Activated gamma-delta T cell treated with Interleukin-2 at 50 U/mL for 16 hours (primary cell): ENCODE data around the gene CNP.

Source experiments
- DNase-seq: peaks from one replicate; pipeline ENCODE4 v3.0.0-alpha.2; 2020

The CNP gene

GRCh38 chr17:41942626-41943373, 23.8 kb upstream of the CNP start:
- DNase-seq, result no peak

- DNase-seq, result no peak
Observed at GRCh38 chr17:41943492-41943891, 23.1 kb upstream of the CNP start.

- DNase-seq, result no peak
Observed at GRCh38 chr17:41944943-41945342, 21.7 kb upstream of the CNP start.

DNA sequence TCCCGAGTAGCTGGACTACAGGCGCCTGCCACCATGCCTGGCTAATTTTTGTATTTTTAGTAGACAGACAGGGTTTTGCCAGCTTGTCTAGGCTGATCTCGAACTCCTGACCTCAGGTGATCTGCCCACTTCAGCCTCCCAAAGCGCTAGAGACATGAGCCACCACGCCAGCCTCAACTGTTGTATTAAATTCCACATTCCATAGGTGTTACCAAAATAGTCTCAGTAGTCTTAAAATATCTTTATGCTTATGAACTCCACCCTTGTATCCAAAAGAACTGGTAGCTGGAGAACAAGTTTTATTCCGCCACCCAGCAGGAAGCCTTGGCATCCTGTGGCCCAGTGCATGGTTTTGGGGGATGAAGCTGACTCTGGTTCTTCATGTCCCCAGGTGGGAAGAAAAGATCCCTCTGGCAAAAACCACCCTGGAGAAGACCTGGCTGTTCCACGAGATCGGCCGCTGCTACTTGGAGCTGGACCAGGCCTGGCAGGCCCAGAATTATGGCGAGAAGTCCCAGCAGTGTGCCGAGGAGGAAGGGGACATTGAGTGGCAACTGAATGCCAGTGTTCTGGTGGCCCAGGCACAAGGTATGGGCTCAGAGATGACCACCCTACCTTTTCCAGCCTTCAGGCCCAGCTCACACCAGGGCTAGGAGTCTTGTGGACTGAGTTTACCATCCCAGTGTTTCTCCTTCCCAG, 17.7 kb upstream of the CNP start:
- DNase-seq, result no peak

DNA sequence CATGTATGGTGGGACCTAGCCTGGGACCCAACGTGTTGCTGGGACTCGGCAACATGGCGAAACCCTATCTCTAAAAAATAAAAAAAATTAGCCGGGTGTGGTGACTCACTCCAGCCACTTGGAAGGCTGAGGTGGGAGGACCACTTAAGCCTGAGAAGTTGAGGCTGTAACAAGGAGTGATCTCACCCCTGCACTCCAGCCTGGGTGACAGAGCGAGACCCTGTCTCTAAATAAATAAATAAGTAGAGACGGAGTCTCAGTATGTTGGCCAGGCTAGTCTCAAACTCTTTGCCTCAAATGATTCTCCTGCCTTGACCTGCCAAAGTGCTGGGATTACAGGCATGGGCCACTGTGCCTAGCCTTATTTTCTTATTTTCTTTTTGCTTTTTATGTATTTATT, 10.1 kb upstream of the CNP start:
- no peak for DNase-seq

DNA sequence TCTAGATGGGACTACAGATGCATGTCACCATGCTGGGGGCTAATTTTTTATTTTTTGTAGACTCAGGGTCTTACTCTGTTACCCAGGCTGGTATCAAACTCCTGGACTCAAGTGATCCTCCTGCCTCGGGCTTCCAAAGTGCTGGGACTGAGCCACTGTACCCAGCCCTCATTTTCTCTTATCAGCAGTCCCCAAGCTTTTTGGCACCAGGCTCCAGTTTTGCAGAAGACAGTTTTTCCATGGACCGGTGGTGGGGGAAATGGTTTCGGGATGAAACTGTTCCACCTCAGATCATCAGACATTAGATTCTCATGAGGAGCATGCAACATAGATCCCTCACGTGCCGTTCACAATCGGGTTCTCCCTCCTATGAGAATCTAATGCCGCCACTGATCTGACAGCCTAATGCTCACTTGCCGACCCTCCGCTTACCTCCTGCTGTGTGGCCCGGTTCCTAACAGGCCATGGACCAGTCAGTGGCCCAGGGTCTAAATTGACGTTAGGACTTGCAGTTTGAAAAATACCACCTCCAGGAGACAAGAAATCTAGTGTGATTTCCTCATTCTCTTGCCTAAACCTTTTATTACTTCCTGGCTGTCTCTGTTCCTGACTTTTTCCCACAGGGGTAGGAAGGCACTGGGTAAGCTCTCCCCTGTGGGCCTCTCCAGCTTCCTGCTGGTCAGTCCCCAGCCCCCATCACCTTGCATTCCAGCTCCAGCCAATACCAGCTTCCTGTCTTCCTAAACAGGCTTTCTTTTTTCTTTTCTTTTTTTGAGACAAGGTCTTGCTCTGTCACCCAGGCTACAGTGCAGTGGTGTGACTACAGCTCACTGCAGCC, 9.3 kb upstream of the CNP start:
- DNase-seq, result no peak

DNA sequence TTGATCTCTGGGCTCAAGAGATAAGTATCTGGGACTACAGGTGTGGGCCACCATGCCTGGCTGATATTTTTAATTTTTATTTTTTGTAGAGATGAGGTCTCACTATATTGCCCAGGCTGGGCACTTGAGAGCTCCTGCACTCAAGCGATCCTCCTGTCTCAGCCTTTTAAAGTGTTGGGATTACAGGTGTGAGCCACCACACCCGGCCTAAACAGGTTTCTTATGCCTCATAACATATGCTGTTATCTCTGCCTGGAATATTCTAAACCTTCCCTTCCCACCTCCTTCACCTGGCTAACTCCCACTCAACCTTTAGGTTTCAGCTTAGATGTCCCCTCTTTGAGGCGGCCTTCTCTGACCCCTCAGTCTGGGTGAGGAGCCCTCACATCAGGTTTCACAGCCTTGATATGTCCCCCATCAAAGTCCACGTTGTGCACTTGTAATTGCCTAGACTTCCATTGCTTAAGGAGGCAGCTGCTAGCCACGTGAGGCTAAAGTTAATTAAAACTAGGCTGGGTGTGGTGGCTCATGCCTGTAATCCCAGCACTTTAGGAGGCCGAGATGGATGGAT, 8.6 kb upstream of the CNP start:
- DNase-seq, result no peak

GRCh38 chr17:41959030-41959335, 7.6 kb upstream of the CNP start:
- no peak for DNase-seq

- DNase-seq, result no peak
Observed at GRCh38 chr17:41959336-41960095, 7.1 kb upstream of the CNP start.

- DNase-seq, result no peak
Observed at GRCh38 chr17:41962111-41962510, 4.5 kb upstream of the CNP start.

GRCh38 chr17:41962768-41963434, 3.7 kb upstream of the CNP start:
- DNase-seq, result peak; percentile 68

DNA sequence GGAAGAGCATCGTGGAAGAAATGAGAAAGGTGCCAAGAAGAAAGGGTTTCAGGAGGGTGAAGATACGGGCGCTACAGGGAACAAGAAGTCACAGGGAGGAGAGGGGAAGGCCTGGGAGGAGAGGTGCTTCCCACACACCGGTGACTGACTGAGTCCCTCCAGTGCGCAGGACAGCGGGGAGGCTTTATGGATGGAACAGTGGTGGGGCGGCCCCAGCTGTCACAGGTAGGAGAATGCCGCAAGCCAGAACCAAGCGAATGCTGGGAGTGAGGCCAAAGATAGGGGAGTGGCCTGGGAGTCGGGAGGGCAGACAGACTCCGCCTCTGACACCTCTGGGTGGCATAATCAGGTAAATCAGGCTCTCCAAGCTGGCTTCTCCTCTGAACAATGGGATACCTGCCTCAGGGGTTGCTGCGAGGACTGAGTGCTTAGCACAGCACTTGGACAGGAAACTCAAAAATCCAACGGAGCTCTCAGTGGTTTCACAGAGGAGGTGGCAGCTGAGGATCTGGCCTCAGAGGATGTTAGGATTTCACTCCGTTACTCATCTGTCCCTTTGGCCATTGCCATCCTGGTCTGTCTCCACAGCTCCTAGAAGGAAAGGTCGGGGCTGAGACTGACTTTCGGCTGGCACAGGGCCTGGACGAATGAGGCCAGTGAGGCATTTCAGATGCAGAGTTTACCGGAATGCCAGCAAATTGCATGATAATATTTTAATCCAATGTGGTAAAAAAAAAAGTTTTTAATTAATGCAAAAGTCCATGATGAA, 717 bp upstream of the CNP start:
- DNase-seq, result peak; percentile 44

DNA sequence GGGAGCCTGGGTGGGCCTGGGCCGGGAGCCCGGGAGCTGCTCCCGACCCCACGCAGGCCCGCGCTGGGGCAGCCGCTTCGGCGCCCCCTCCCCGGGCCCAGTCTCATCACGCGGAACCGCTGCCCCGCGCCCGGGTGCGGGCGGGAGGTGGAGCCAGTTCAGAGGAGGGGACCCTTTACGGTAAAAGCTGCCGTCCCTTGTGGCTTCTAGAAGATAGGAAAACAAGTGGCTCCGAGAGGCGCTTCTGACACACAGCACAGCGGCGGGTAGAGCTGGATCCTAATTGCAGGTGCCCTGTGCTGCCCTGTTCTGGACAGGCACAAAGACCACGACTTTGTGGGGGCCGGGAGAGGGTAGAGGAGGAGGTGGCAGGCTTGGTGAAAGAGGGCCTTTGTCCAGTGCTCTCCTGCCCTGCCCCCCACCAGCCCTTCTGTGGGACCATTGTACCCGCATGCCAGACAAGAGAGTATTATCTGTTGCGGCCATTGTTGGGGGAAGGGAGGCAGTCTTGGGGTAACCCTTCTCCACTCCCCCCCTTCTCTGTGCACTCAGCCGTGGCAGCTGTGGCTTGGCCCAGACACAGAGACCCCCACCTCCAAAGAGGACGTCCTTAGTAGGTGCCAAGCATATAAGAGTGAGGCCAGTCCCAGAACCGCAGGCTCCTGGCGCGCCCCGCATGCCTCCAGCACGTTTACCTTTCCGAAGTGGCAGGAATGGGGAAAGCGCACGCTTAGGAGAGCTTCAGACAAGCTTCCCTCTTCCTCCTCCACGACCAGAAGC, 736 bp downstream of the CNP start:
- peak; percentile 12 for DNase-seq

GRCh38 chr17:41967921-41968578, 1.5 kb downstream of the CNP start:
- DNase-seq, result no peak

GRCh38 chr17:41968676-41969075, 2.1 kb downstream of the CNP start:
- DNase-seq, result no peak

GRCh38 chr17:41970901-41971331, 4.3 kb downstream of the CNP start:
- DNase-seq, result no peak

DNA sequence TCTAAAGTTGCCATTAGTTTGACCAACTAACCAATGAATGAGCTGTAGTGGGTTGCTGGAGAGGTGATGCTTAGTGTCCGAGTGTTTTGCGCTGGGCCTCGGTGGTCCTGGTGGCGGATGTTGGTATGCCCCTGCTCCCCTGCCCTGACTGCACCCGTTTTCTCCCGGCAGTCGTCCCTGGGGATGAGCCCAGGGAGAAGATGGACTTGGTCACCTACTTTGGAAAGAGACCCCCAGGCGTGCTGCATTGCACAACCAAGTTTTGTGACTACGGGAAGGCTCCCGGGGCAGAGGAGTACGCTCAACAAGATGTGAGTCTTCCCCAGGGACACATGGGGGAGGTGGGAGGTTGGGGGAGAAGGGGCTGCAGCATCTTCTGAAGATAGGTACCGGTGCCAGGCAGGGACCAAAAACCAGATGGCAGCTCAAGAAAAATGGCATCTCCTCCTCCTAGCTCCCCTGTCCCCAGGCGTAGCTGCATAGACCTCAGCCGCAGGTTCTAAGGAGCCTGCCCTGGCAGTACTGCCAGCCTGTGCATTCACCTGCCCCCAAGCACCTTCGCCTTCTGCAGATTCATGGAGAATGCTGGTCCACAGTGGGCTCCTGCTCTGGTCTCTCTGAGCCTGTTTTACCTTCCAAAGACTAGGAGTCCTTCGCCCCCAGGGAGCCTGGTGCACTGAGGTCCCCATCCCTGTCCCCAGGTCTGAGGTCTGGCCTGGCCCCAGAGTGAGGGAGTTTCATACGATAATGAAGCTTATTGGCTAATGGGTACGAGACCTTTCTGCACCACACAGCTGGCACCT, 5.3 kb downstream of the CNP start:
- DNase-seq, result no peak

DNA sequence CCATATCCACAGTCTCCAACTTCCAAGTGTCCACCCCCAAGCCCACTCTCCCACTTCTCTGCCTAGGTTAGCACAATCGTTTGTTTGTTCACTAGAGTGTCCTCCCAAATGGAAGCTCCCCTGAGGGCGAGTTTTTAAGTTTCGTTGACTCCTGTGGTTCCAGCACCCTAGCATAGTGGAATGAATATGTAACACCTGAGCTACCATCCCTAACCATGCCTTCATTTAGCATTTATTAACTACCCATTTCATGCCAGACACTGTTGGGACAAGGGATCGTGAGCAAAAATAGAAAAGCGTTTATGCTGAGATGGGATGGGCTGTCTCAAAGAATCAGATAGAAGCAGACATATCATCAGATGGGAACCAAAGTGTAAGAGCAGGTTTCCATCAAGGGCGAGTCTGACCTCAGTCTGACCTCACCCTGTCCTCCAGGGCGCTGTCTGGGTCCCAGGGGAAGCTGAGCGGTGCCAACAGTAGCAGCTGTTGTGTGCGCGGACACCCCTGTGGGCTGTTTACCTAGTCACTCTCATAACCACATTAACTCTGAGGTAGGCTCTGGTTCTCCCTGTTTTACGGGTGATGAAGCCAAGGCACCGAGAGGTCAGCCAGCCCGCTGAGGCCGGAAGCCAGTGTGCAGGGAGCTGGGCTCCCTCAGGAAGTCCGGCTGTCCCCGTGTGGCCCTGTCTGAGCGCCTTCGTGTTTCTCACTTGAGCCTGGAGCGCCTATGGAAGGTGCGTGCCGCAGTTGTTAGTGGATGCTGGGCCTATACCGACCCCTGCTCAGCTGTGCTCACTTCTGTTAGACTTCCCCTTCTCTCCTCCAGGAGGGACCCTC, 6.2 kb downstream of the CNP start:
- DNase-seq, result no peak
